CD14-positive monocyte (primary cell): ENCODE results near the gene PTPN14. TPM values are rescaled to one million over a fixed set of nuclear protein-coding genes. Genes with fewer than 3 reads are reported as not detected.

ENCODE experiments used
- DNase-seq, 3 donors: peaks; one replicate each; pipeline ENCODE4 v3.0.0-alpha.2; 2011 to 2022
- H2AFZ ChIP-seq: 2 replicates; pipeline ENCODE4 v1.6.0; 2012; ENCODE audit warnings: mild to moderate bottlenecking, low read depth, low read length, inconsistent platforms; ENCODE audit not compliant: insufficient read depth, poor library complexity, severe bottlenecking
- H3K27ac ChIP-seq, 2 donors: 1 replicate in 1 of 2; 2 replicates in 1 of 2; pipeline ENCODE4 v1.5.1; 2012 to 2013; ENCODE audit warnings: low read length in 2 of 2, control low read depth in 1 of 2, inconsistent platforms in 1 of 2, low read depth in 1 of 2, mild to moderate bottlenecking in 1 of 2
- H3K27me3 ChIP-seq, 2 donors: one replicate each; pipeline versions ENCODE4 v1.6.0 to v1.6.1; 2011 to 2013; ENCODE audit warnings: low read length in 2 of 2; ENCODE audit not compliant: control insufficient read depth in 2 of 2, insufficient read depth in 2 of 2
- H3K36me3 ChIP-seq, 2 donors: replicated peaks in 1 of 2; 1 replicate in 1 of 2; 2 replicates in 1 of 2; pipeline versions ENCODE4 v1.5.1 to v1.6.1; 2012 to 2013; ENCODE audit warnings: low read length in 2 of 2, control low read depth in 1 of 2, inconsistent platforms in 1 of 2, mild to moderate bottlenecking in 1 of 2; ENCODE audit not compliant: insufficient read depth in 2 of 2, control insufficient read depth in 1 of 2
- H3K4me1 ChIP-seq, 2 donors: 1 replicate in 1 of 2; 2 replicates in 1 of 2; pipeline versions ENCODE4 v1.5.1 to v1.6.1; 2012 to 2013; ENCODE audit warnings: low read length in 2 of 2, control low read depth in 1 of 2, inconsistent platforms in 1 of 2, mild to moderate bottlenecking in 1 of 2, moderate library complexity in 1 of 2; ENCODE audit not compliant: insufficient read depth in 2 of 2, control insufficient read depth in 1 of 2
- H3K4me2 ChIP-seq: replicated peaks from 2 replicates; pipeline ENCODE3; 2012; ENCODE audit warnings: low read length, moderate library complexity, mild to moderate bottlenecking; ENCODE audit not compliant: poor library complexity, severe bottlenecking; ENCODE audit errors: extremely low read depth
- H3K4me3 ChIP-seq, 3 experiments: fragments of 200-600 bp in 1 of 3; sonication (generic) in 1 of 3; replicated peaks in 1 of 3; 1 replicate in 2 of 3; 2 replicates in 1 of 3; pipeline ENCODE4 v1.5.1; 2011 to 2013; ENCODE audit warnings: low read length in 3 of 3, mild to moderate bottlenecking in 3 of 3, control low read depth in 2 of 3, low read depth in 2 of 3, inconsistent platforms in 1 of 3, moderate library complexity in 1 of 3
- H3K79me2 ChIP-seq: 2 replicates; pipeline ENCODE4 v1.6.0; 2012; ENCODE audit warnings: mild to moderate bottlenecking, control low read depth, inconsistent platforms, low read length, moderate library complexity; ENCODE audit not compliant: insufficient read depth
- H3K9ac ChIP-seq: 2 replicates; pipeline ENCODE4 v1.6.0; 2017; ENCODE audit warnings: low read length, mild to moderate bottlenecking; ENCODE audit not compliant: insufficient read depth, poor library complexity, severe bottlenecking
- H3K9me3 ChIP-seq, 2 donors: replicated peaks in 1 of 2; 1 replicate in 1 of 2; 2 replicates in 1 of 2; pipeline versions ENCODE4 v1.5.1 to v1.6.1; 2012 to 2013; ENCODE audit warnings: low read length in 2 of 2, control low read depth in 1 of 2; ENCODE audit not compliant: control insufficient read depth in 1 of 2, insufficient read depth in 1 of 2
- H4K20me1 ChIP-seq: 2 replicates; pipeline ENCODE4 v1.6.0; 2012; ENCODE audit warnings: mild to moderate bottlenecking, low read length, control low read depth, moderate library complexity; ENCODE audit not compliant: insufficient read depth
- H3K27ac Mint-ChIP-seq, 7 donors: one replicate each; pipeline ENCODE4 v1.8.0; 2020; ENCODE audit warnings: mild to moderate bottlenecking in 7 of 7, mixed read lengths in 7 of 7, moderate library complexity in 6 of 7, inconsistent platforms in 2 of 7
- H3K27me3 Mint-ChIP-seq, 3 donors: one replicate each; pipeline ENCODE4 v1.8.0; 2021 to 2022; ENCODE audit warnings: low read depth in 3 of 3, mild to moderate bottlenecking in 3 of 3, mixed read lengths in 3 of 3, moderate library complexity in 3 of 3, inconsistent platforms in 1 of 3
- H3K36me3 Mint-ChIP-seq, 2 donors: one replicate each; pipeline ENCODE4 v1.8.0; 2020; ENCODE audit warnings: mixed read lengths in 2 of 2, inconsistent platforms in 1 of 2, mild to moderate bottlenecking in 1 of 2
- H3K4me1 Mint-ChIP-seq: one replicate; pipeline ENCODE4 v1.8.0; 2020; ENCODE audit warnings: mild to moderate bottlenecking, mixed read lengths
- H3K4me3 Mint-ChIP-seq, 2 donors: one replicate each; pipeline ENCODE4 v1.8.0; 2020; ENCODE audit warnings: mild to moderate bottlenecking in 2 of 2, mixed read lengths in 2 of 2, moderate library complexity in 1 of 2
- H3K9me3 Mint-ChIP-seq, 7 donors: one replicate each; pipeline ENCODE4 v1.8.0; 2020 to 2022; ENCODE audit warnings: mixed read lengths in 7 of 7, mild to moderate bottlenecking in 6 of 7, moderate library complexity in 6 of 7, inconsistent platforms in 2 of 7
- WGBS: methylation state at CpG from one replicate; pipeline ENCODE4 v1.1.5; 2013; ENCODE audit warnings: missing lambda C conversion rate; ENCODE audit not compliant: insufficient coverage; 5-methylcytosine and 5-hydroxymethylcytosine counted together
- intact Hi-C, 2 donors: fragments of 100-400 bp; cut with micrococcal nuclease; formaldehyde crosslinking; loops; one replicate each; pipeline versions ENCODE4 v1.15.0 to v1.15.1; 2023
- polyA plus RNA-seq, 3 donors: library from polyadenylated mRNA; depleted of rRNA in 1 of 3; unstranded in 2 of 3; stranded (reverse) in 1 of 3; fragments of 300-500 nt in 2 of 3; fragments of >200 nt in 1 of 3; fragmentation: Illumina TruSeq in 2 of 3; gene quantifications; 1 replicate in 2 of 3; 2 replicates in 1 of 3; pipeline ENCODE4 v1.2.3, GENCODE V29; 2012 to 2021
- TF ChIP-seq, protein P1 (sequence below): fragments of 200-600 bp; IDR thresholded peaks from one replicate; pipeline ENCODE4 v1.8.0; 2022; ENCODE audit warnings: antibody characterized with exemption, mild to moderate bottlenecking

PTPN14 gene
- polyA plus RNA-seq, 3 donors = 0.01 TPM; not detected in 1

DNA sequence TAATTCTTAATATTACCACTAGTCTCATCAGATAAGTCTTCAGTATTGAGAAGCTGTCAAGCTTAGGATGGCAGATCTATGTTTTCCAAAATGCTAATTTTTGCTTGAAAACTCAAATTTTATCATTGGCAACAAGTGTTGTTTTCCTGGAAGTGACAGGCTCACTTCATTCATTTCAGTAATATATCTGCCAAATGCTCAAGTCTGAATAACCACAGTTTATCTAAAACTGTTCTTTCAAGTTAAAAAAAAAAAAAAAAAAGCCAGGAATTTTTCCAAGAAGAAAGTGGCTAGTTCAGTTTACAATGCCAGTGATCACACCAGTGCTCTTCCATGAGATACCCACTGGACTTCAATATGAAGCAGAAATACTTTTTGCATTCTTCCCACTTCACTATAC, 249.9 kb downstream of the PTPN14 start:
- DNase-seq = no peak
- no peak overlapping the region for H2AFZ ChIP-seq
- H3K36me3 ChIP-seq = no peaks in the 10 kb centered on the region
- H3K9me3 ChIP-seq = no peaks in the 10 kb centered on the region
- peaks cover 0 to 5% (median 0%) of the 10 kb centered on the region in 7 donors for H3K9me3 Mint-ChIP-seq
- H3K4me3 ChIP-seq = no peak overlapping the region
- no peak overlapping the region for H3K4me3 Mint-ChIP-seq
- H3K36me3 Mint-ChIP-seq = peaks cover 10 to 13% of the 10 kb centered on the region in 2 donors
- no peaks in the 10 kb centered on the region for H3K79me2 ChIP-seq
- intact Hi-C loops = no loop called here
- H3K27me3 ChIP-seq = no peaks in the 10 kb centered on the region
- H4K20me1 ChIP-seq = no peaks in the 10 kb centered on the region
- no peak overlapping the region for H3K4me2 ChIP-seq
- H3K4me1 ChIP-seq = no peaks in the 10 kb centered on the region
- H3K27ac Mint-ChIP-seq = no peak overlapping the region
- H3K27me3 Mint-ChIP-seq = peaks cover 0 to 2% (median 0%) of the 10 kb centered on the region in 3 donors
- H3K9ac ChIP-seq = no peak overlapping the region
- peaks cover 10% of the 10 kb centered on the region for H3K4me1 Mint-ChIP-seq
- no peak overlapping the region for H3K27ac ChIP-seq
- TF ChIP-seq, protein P1, sequence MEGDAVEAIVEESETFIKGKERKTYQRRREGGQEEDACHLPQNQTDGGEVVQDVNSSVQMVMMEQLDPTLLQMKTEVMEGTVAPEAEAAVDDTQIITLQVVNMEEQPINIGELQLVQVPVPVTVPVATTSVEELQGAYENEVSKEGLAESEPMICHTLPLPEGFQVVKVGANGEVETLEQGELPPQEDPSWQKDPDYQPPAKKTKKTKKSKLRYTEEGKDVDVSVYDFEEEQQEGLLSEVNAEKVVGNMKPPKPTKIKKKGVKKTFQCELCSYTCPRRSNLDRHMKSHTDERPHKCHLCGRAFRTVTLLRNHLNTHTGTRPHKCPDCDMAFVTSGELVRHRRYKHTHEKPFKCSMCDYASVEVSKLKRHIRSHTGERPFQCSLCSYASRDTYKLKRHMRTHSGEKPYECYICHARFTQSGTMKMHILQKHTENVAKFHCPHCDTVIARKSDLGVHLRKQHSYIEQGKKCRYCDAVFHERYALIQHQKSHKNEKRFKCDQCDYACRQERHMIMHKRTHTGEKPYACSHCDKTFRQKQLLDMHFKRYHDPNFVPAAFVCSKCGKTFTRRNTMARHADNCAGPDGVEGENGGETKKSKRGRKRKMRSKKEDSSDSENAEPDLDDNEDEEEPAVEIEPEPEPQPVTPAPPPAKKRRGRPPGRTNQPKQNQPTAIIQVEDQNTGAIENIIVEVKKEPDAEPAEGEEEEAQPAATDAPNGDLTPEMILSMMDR = no peak

DNA sequence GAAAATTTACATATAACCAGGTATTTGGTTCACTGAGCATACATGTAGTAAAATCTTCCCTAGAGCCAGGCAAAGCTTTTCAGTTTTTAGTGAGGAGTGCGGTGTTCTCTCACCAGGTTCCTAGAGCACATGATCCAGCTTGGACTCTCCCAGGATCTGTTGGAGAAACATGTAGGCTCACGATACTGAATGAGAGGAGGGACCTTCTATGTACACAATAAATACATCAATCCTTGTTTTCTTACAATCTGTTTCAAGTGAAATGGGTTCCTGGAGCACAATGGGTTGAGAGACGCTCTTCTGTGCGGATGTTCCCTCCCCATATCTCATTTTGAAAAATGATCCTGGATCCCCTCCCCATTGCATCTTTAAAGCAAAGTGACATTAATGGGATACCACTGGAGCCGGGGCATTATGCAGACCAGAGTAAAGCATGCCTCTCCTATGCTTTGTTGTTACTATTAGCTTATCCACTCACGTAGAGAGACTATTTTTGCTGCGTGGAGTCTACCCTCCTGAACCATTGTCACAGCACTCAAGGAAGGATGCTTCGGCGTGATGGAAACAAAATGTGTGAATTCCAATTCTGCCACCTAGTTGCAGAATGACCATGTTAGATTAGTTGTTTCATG, 251.1 kb downstream of the PTPN14 start:
- H3K4me3 ChIP-seq = no peak overlapping the region
- H3K27ac ChIP-seq = no peak overlapping the region
- H3K9me3 ChIP-seq = no peaks in the 10 kb centered on the region
- intact Hi-C loops = no loop called here
- Mint-ChIP-seq H3K36me3 (peaks cover 10 to 13% of the 10 kb centered on the region in 2 donors), H3K4me1 (peaks cover 11% of the 10 kb centered on the region), H3K27me3 (peaks cover 0 to 2% (median 0%) of the 10 kb centered on the region in 3 donors), H3K4me3 (no peak overlapping the region), H3K27ac (no peak overlapping the region), H3K9me3 (peaks cover 0 to 5% (median 0%) of the 10 kb centered on the region in 7 donors)
- H3K4me2 ChIP-seq = no peak overlapping the region
- TF ChIP-seq, protein P1 = no peak
- H4K20me1 ChIP-seq = no peaks in the 10 kb centered on the region
- DNase-seq = no peak
- H3K4me1 ChIP-seq = no peaks in the 10 kb centered on the region
- H3K36me3 ChIP-seq = no peaks in the 10 kb centered on the region
- WGBS = 96% methylated on average over 3 of the region's 9 CpGs
- H3K27me3 ChIP-seq = no peaks in the 10 kb centered on the region
- H2AFZ ChIP-seq = no peak overlapping the region
- H3K79me2 ChIP-seq = no peaks in the 10 kb centered on the region
- H3K9ac ChIP-seq = no peak overlapping the region

Other genes starting within 250 kb of the PTPN14 start
- under 1 TPM in 2 of 3 donors, not detected in 1; 0.01 to 0.29 TPM for gene CENPF, start 51.6 kb upstream of the PTPN14 start, polyA plus RNA-seq